ENCODE measurements around the gene LCOR. TPM values are rescaled to one million over a fixed set of nuclear protein-coding genes. Genes with fewer than 3 reads are reported as not detected.

Gene LCOR
- total and polyA plus RNA-seq, 4 donors: 2.5 to 31.2 (median 14.5) TPM

- H3K9me3 ChIP-seq (ENCODE audit: control insufficient read depth in 4 of 4, low read length in 3 of 4): no peaks in the 10 kb centered on the region
- DNase-seq (ENCODE audit: low spot score): no peak
- H3K27ac ChIP-seq (ENCODE audit: low read depth in 1 of 2, low read length in 2 of 2): no peak overlapping the region
- H3K9ac ChIP-seq (ENCODE audit: low read depth in 1 of 2, low read length in 2 of 2): no peak overlapping the region
- no peaks in the 10 kb centered on the region for H3K36me3 ChIP-seq (ENCODE audit: control insufficient read depth in 4 of 4, insufficient read depth in 3 of 4, low read depth in 1 of 4, low read length in 3 of 4)
- WGBS: 88% methylated on average over 8 of the region's 8 CpGs
- no peaks in the 10 kb centered on the region for H3K27me3 ChIP-seq (ENCODE audit: control insufficient read depth in 4 of 4, insufficient read depth in 4 of 4, low read length in 3 of 4)
- H3K4me3 ChIP-seq (ENCODE audit: low read depth in 1 of 3, low read length in 3 of 3): no peak overlapping the region
- TF ChIP-seq ZBTB33 (IDR thresholded peaks at IDR 0.05) (no peak), HNF4A (conservative IDR thresholded peaks at IDR 0.05) (no peak), MAX (IDR thresholded peaks at IDR 0.05) (no peak), GABPA (IDR thresholded peaks at IDR 0.05 in 1 of 2, conservative IDR thresholded peaks at IDR 0.05 in 1 of 2) (no peak), ATF3 (IDR thresholded peaks at IDR 0.05) (no peak), TAF1 (conservative IDR thresholded peaks at IDR 0.05) (no peak), JUND (IDR thresholded peaks at IDR 0.05) (no peak), RAD21 (IDR thresholded peaks at IDR 0.05) (no peak), SP1 (IDR thresholded peaks at IDR 0.05) (no peak), FOXA2 (IDR thresholded peaks at IDR 0.05) (no peak)
- H3K4me1 ChIP-seq (ENCODE audit: control insufficient read depth in 4 of 4, insufficient read depth in 4 of 4, low read length in 3 of 4): no peaks in the 10 kb centered on the region
These were observed 181.9 kb downstream of the LCOR start for GRCh38 chr10:97013983-97014382.

GRCh38 chr10:97015240-97015639 is 183.1 kb downstream of the LCOR start:
- no peak for DNase-seq (ENCODE audit: low spot score)
- Histone ChIP-seq H3K27ac (ENCODE audit: low read depth in 1 of 2, low read length in 2 of 2) (no peak overlapping the region), H3K27me3 (ENCODE audit: control insufficient read depth in 4 of 4, insufficient read depth in 4 of 4, low read length in 3 of 4) (no peaks in the 10 kb centered on the region), H3K4me3 (ENCODE audit: low read depth in 1 of 3, low read length in 3 of 3) (no peak overlapping the region), H3K36me3 (ENCODE audit: control insufficient read depth in 4 of 4, insufficient read depth in 3 of 4, low read depth in 1 of 4, low read length in 3 of 4) (no peaks in the 10 kb centered on the region), H3K4me1 (ENCODE audit: control insufficient read depth in 4 of 4, insufficient read depth in 4 of 4, low read length in 3 of 4) (no peaks in the 10 kb centered on the region), H3K9ac (ENCODE audit: low read depth in 1 of 2, low read length in 2 of 2) (no peak overlapping the region), H3K9me3 (ENCODE audit: control insufficient read depth in 4 of 4, low read length in 3 of 4) (no peaks in the 10 kb centered on the region)
- TF ChIP-seq HNF4A (conservative IDR thresholded peaks at IDR 0.05) (no peak), TAF1 (conservative IDR thresholded peaks at IDR 0.05) (no peak), ZBTB33 (IDR thresholded peaks at IDR 0.05) (no peak), REST (IDR thresholded peaks at IDR 0.05) (no peak), GABPA (IDR thresholded peaks at IDR 0.05 in 1 of 2, conservative IDR thresholded peaks at IDR 0.05 in 1 of 2) (no peak), RAD21 (IDR thresholded peaks at IDR 0.05) (no peak)
- 74% methylated on average over 1 of the region's 1 CpG for WGBS
